Activated CD8-positive, alpha-beta memory T cell treated with anti-CD3 and anti-CD28 coated beads, Interleukin-2, amount 50 U/mL, for 1 hour (primary cell): Measurements from ENCODE around the gene ACOT8.
A peak's percentile ranks its signal among the peaks of the same experiment; 100 is the strongest.
"Not testable (repeated sequence)": the region's sequence is repeated elsewhere in the genome, so short reads cannot be mapped to it uniquely, and the experiment has no call there.

ENCODE experiments used
- DNase-seq: peaks from one replicate; pipeline ENCODE4 v3.0.0-alpha.2; 2020; ENCODE audit errors: extremely low read depth

ACOT8 gene

DNA sequence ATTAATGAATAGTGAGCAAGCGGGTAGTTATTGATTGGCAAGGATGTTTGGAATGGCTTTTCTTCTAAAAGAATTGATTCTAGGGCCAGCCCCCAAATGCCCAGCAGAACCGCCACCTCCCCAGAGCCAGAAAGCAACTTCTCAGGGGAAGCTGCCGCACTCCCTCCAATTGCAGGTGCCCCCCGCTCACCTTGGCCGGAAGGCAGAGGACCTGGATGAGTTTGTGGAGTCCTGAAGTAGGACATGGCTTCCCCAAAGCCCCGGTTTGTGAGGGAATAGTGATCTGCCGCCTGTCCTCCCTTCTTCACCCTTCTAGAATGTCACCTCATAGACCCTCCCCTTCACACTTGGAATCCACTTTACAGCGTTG lies 30.1 kb upstream of the ACOT8 start, which contains the start of gene SPATA25:
Gene SPATA25 (minus strand): TSS at position 277 of the 370 bp plus-strand sequence. CDS start 32 bp downstream, at position 245.
- DNase-seq = no peak

DNA sequence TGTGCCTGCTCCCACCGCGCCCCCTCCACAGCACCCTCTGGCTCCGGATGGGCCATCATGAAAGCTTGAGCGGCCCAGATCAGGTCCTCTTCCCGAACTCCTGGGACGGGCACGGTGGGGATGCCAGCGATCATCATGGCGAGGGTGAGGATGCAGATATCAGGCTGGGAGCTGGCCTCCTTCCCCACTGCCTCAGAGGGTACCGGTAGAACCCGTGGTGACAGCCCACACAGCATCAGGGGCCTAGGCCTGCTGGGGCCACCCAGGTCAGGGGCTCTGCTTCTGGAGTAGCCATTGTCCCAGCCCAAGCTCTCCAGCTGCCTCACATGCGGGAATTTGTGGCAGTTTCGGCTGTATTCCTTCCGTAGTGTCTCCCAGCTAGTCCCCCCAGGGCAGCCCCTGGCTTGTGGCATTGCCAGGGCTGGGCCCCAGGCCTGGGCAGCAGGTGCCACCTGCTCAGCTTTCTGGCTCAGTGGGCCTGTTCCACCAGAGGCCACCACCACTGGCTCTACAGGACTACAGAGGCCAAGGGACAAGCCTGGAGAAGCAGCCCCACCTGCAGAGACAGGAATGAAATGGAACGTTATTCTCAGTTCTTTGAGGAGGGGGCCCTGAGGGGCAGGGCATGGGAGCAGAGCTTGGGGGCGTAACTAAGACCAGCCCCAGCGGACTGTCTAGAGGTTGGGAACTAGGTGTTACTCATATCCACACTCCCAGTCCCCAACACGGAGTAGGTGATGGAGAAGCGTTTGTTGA lies 29.6 kb upstream of the ACOT8 start:
- DNase-seq = no peak

DNA sequence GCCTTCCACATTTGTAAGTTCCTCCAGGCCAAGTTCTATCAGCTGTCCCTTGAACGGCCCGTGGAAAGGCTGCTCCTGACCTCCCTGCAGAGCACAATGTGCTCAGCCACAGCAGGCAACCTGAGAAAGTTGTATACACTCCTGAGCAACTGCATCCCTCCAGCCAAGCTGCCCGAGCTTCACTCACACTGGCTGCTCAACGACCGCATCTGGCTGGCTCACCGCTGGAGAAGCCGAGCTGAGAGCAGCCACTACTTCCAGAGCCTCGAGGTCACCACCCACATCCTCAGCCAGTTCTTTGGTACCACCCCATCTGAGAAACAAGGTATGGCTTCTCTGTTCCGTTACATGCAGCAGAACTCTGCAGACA lies 25.9 kb upstream of the ACOT8 start:
- DNase-seq = no peak

DNA sequence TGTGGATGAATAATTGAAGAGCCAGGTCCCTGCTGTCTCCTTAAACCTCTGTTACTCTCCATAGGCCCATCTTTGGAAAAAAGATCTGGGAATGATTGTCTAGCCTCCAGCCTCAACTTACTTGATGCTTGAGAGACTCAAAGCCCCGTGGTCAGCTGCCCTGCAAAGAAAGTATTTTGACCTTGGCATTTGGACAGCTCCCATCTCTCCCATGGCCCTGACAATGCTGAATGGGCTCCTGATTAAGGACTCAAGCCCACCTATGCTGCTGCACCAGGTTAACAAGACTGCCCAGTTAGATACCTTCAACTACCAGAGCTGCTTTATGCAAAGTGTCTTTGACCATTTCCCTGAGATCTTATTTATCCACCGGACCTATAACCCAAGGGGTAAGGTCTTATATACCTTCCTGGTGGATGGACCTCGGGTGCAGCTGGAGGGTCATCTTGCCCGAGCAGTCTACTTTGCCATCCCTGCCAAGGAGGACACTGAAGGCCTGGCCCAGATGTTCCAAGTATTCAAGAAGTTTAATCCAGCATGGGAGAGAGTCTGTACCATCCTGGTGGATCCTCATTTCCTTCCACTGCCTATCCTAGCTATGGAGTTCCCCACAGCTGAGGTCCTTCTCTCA lies 25.4 kb upstream of the ACOT8 start:
- DNase-seq = no peak

DNA sequence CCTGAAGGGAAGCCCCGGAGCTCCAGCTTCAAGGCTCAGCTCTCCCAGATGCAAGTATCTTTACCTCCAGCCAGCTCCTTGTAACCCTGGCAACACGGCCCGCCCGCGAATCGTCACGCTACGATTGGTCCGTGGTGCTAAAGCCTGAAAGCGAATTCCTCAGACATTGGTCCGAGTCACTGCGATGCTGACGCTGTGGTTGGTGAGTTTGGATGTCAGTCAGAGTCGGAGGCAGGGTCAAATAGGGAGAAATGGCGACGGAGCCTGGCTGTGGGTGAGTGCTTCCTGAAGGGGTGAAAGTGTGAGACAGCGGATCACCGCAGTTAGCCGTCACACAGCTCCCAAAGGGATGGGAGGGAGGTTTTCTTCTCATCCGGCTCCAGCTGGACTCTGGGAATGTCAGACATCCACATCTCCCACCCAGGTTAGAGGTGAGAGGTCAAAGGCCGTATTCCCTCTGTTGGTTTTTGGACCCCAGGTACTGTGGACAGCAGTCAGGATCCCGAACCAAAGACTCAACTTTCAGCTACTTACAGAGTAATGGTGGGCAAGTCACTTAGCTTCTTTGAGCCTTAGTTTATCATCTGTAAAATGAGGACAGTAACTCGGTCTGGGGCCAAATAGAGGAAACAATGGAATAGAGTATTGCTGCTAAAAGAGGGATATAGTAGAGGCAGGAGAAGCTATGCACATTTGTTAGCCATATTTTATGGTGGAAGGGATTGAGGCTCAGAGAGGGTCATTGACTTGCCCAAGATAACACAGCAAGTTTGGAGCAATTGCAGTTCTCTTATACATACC lies 24.0 kb upstream of the ACOT8 start, which contains the start of gene ZSWIM1:
Gene ZSWIM1 (plus strand): TSS at position 240 of the 801 bp plus-strand sequence. CDS start 1,366 bp downstream, outside the sequence.
- DNase-seq = peak; percentile 92

GRCh38 chr20:45878076-45878761 lies 21.0 kb upstream of the ACOT8 start:
- DNase-seq = no peak

- DNase-seq = no peak
Observed at GRCh38 chr20:45874576-45874975, 17.4 kb upstream of the ACOT8 start.

DNA sequence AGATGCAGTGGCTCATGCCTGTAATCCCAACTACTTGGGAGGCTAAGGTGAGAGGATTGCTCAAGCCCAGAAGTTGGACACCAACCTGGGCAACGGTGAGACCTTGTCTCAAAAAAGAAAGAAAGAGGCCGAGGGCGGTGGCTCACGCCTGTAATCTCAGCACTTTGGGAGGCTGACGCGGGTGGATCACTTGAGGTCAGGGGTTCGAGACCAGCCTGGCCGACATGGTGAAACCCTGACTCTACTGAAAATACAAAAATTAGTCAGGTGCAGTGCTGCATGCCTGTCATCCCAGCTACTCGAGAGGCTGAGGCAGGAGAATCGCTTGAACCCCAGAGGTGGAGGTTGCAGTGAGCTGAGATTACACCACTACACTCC lies 16.9 kb upstream of the ACOT8 start:
- DNase-seq = not testable (repeated sequence)

- DNase-seq = no peak
Observed at GRCh38 chr20:45873409-45874103, 16.4 kb upstream of the ACOT8 start.

DNA sequence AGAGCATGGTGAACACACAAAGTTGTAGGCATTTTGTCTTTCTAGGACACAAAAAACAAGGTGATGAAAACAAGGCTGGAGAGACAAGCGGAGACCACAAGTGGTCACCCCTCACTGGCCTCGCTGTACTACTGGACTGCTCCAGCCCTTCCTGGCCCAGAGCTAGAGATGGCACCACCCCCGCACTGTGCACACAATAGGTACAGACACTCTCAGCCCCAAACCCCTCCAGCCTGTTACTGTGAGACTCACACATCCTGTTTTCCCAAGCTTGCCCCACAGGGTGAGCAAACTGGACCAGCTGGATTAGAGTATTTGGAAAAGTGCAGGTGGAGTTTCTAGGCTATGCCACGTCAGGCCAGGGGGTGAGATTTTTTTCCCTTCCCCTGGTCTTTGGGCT lies 15.4 kb upstream of the ACOT8 start:
- DNase-seq = no peak

GRCh38 chr20:45867819-45868176 lies 10.6 kb upstream of the ACOT8 start:
- DNase-seq = no peak

DNA sequence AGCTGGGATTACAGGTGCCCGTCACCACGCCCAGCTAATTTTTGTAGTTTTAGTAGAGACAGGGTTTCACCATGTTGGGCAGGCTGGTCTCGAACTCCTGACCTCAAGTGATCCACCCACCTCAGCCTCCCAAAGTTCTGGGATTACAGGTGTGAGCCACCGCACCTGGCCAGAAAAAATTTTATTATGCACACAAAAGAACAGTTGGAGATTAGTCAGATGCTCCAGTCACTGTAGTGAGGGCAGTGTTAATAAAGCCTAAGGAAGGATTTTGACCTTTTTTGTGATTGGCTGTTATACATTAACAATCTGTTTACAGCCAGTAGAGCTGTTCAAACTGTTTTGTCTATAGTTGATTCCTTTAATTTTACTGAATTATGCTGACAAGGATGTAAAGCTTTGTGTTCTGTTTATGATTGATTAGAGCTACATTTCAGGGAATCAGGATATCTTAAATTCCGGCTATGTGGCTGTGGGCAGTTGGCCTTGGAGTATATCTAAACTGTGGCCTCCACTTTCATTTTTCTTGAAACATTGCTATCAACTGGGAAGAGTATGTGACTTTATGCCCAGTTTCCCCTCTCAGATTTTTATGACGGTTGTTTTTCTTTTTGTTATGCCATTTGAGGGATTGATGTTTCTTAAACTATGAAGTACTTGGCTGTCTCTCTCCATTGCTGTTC lies 10.1 kb upstream of the ACOT8 start:
- DNase-seq = no peak

GRCh38 chr20:45866454-45866853 lies 9.3 kb upstream of the ACOT8 start:
- no peak for DNase-seq

- no peak for DNase-seq
Observed at GRCh38 chr20:45863543-45864470, 6.6 kb upstream of the ACOT8 start.

DNA sequence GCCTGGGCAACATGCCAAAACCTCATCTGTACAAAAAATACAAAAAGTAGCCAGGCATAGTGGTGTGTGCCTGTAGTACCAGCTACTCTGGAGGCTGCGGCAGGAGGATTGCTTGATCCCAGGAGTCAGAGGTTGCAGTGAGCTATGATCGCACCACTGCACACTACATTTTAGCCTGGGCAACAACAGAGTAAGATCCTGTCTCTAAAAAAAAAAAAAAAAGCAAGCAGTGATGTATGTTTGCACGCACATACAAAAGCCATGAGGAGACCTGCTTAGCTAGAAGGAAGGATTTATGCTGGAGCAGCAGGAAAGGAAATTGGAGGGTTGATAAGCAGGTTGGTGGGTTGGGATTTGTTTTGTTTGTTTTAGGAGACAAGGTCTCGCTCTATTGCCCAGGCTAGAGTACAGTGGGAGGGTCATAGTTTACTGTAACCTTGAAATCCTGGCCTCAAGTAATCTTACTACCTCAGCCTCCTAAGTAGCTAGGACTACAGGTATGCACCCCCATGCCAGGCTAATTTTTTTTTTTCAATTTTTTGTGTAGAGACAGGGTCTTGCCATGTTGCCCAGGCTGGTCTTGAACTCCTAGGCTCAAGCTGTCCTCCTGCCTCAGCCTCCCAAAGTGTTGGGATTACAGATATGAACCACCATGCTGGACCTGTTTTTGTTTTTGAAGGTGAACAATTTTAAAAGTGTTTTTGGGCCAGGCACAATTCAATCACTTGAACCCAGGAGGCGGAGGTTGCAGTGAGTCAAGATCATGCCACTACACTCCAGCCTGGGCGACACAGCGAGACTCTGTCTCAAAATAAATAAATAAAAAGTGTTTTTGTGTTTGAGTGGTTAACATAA lies 4.3 kb upstream of the ACOT8 start:
- DNase-seq = no peak

GRCh38 chr20:45860560-45861220 lies 3.5 kb upstream of the ACOT8 start:
- no peak for DNase-seq

DNA sequence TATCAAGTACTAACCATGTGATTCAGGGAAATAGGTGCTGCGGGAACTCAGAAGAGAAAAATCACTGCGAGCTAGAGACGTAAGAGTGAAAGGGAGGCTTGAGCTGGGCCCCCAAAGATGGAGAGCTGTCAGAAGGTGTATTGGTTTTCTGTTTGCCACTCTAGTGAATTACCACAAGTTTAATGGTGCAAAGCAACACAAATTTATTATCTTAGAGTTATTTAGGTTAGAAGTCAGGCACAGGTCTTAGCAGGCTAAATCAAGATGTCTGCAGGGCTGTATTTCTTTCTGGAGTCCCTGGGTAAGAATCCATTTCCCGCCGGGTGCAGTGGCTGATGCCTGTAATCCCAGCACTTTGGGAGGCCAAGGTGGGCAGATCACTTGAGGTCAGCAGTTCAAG lies 2.7 kb upstream of the ACOT8 start:
- no peak for DNase-seq

DNA sequence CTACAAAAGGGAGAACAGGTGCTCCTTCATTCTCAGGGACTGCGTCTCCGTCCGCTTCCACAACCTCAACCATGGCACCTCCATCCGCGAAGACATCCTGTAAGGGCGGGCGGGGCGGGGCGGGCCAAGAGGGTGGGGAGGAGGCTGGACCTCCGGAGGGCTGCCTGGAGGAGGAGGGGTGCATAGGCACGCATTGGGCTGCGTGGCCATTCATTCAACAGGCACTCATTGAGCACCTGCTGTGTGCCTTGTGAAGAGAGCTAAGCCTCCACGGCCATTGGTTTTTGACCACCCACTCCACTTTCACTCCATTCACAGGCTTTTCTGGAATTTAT lies 657 bp upstream of the ACOT8 start:
- DNase-seq = no peak
